ENCODE results near the gene NAA10.

GRCh38 chrX:153974003-153974725, 39.3 kb upstream of the NAA10 start:
- TF ChIP-seq CTCF (IDR thresholded peaks at IDR 0.05 in 8 of 11, conservative IDR thresholded peaks at IDR 0.05 in 3 of 11) = no peak
- no peak for TF ChIP-seq POLR2A (IDR thresholded peaks at IDR 0.05)
- TF ChIP-seq POLR2AphosphoS5 (IDR thresholded peaks at IDR 0.05) = peak in 2 of 3 donors; percentile 19 to 56

Data from spleen (tissue), 7 donors.